Lower leg skin (tissue), 4 donors: Measurements from ENCODE around the gene SMCO1. TPM values are rescaled to one million over a fixed set of nuclear protein-coding genes. Genes with fewer than 3 reads are reported as not detected.

ENCODE experiments used
- DNase-seq, 2 donors: peaks; one replicate each; pipeline ENCODE4 v3.0.0-alpha.2; 2019; ENCODE audit warnings: low spot score in 2 of 2
- H3K4me3 ChIP-seq: fragments of 200-600 bp; sonication (generic); 2 replicates; pipeline ENCODE4 v1.5.1; 2017; ENCODE audit warnings: mild to moderate bottlenecking, low read depth; ENCODE audit not compliant: poor library complexity, severe bottlenecking
- POLR2A ChIP-seq, 2 donors: fragments of 450-650 bp; IDR thresholded peaks; one replicate each; pipeline ENCODE4 v1.6.1; 2016 to 2017; ENCODE audit warnings: antibody characterized with exemption in 2 of 2, mild to moderate bottlenecking in 1 of 2, moderate library complexity in 1 of 2
- WGBS, 2 donors: methylation state at CpG; one replicate each; pipeline ENCODE4 v1.1.5; 2018; 5-methylcytosine and 5-hydroxymethylcytosine counted together
- intact Hi-C: fragments of 100-400 bp; cut with DNase I; formaldehyde crosslinking; loops from one replicate; pipeline ENCODE4 v1.15.0; 2023; ENCODE audit warnings: low total_unique reads
- total RNA-seq, 4 donors: library from RNA; depleted of rRNA; stranded (reverse); fragments of >200 nt; gene quantifications; one replicate each; pipeline ENCODE4 v1.1.0, GENCODE V29; 2016
- TF ChIP-seq, protein P1 (sequence below), 3 donors: fragments of 450-650 bp; IDR thresholded peaks; one replicate each; pipeline ENCODE4 v1.5.1; 2016; ENCODE audit warnings: antibody characterized with exemption in 3 of 3, mild to moderate bottlenecking in 3 of 3, moderate library complexity in 2 of 3

The SMCO1 gene
- total RNA-seq, 4 donors from 2014 or later = 0.25 TPM; not detected in 3

GRCh38 chr3:196502775-196503195, 12.4 kb downstream of the SMCO1 start:
- WGBS, 2 donors = 0 to 1% methylated on average over 27 of the region's 27 CpGs

GRCh38 chr3:196501316-196502044, 13.7 kb downstream of the SMCO1 start:
- WGBS, 2 donors = 8 to 10% methylated on average over 14 of the region's 14 CpGs
- H3K4me3 ChIP-seq = peak overlapping the region; percentile 22
- DNase-seq = peak in 1 of 2 donors; percentile 72
- intact Hi-C loops = no loop called here
- no peak for TF ChIP-seq POLR2A (IDR thresholded peaks at IDR 0.05)
- TF ChIP-seq, protein P1, sequence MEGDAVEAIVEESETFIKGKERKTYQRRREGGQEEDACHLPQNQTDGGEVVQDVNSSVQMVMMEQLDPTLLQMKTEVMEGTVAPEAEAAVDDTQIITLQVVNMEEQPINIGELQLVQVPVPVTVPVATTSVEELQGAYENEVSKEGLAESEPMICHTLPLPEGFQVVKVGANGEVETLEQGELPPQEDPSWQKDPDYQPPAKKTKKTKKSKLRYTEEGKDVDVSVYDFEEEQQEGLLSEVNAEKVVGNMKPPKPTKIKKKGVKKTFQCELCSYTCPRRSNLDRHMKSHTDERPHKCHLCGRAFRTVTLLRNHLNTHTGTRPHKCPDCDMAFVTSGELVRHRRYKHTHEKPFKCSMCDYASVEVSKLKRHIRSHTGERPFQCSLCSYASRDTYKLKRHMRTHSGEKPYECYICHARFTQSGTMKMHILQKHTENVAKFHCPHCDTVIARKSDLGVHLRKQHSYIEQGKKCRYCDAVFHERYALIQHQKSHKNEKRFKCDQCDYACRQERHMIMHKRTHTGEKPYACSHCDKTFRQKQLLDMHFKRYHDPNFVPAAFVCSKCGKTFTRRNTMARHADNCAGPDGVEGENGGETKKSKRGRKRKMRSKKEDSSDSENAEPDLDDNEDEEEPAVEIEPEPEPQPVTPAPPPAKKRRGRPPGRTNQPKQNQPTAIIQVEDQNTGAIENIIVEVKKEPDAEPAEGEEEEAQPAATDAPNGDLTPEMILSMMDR (IDR thresholded peaks at IDR 0.05) = no peak

More at GRCh38 chr3:196502775-196503195, 12.4 kb downstream of the SMCO1 start:
- H3K4me3 ChIP-seq = peak overlapping the region; percentile 87
- DNase-seq = peak; percentile 55 to 89
- no peak for TF ChIP-seq POLR2A (IDR thresholded peaks at IDR 0.05)
- TF ChIP-seq, protein P1 (IDR thresholded peaks at IDR 0.05) = no peak
- intact Hi-C loops = no loop called here

DNA sequence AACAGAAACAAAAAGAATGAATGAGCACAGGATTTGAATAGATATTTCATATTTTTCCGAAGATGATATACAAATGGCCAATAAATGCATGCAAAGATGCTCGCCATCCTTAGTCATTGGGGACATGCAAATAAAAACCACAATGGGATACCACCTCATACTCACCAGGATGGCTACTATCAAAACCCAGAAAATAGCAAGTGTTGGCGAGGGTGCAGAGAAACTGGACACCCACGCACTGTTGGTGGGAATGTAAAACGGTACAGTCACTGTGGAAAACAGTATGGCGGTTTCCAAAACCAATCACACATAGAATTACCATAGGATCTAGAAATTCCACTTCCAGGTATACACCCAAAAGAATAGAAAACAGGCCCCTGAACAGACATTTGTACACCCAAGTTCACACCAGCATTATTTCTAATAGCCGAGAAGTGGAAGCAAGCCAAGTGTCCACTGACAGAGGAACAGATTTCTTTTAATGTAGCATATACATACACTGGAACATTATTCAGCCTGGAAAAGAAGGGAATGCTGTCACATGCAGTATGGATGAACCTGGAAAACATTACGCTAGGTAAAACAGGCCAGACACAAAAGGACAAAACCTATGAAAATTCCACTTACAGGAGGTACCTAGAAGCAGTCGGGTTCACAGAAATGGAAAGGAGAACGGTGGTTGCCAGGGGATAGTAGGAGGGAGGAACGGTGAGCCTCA, 15.2 kb downstream of the SMCO1 start:
- TF ChIP-seq, protein P1 (IDR thresholded peaks at IDR 0.05) = no peak
- TF ChIP-seq POLR2A (IDR thresholded peaks at IDR 0.05) = no peak
- 62 to 67% methylated on average over 11 of the region's 11 CpGs for WGBS, 2 donors
- DNase-seq = peak in 1 of 2 donors; percentile 15
- peak overlapping the region; percentile 17 for H3K4me3 ChIP-seq
- intact Hi-C loops = no loop called here

GRCh38 chr3:196499061-196499460, 16.1 kb downstream of the SMCO1 start:
- no peak overlapping the region for H3K4me3 ChIP-seq
- peak in 1 of 2 donors; percentile 26 for DNase-seq
- intact Hi-C loops = no loop called here
- TF ChIP-seq, protein P1 (IDR thresholded peaks at IDR 0.05) = no peak
- no peak for TF ChIP-seq POLR2A (IDR thresholded peaks at IDR 0.05)
- WGBS, 2 donors = 40 to 41% methylated on average over 5 of the region's 5 CpGs

- 90 to 94% methylated on average over 8 of the region's 8 CpGs for WGBS, 2 donors
- intact Hi-C loops = no loop called here
- peak in 1 of 2 donors; percentile 29 for DNase-seq
- no peak overlapping the region for H3K4me3 ChIP-seq
- TF ChIP-seq, protein P1 (IDR thresholded peaks at IDR 0.05) = no peak
- no peak for TF ChIP-seq POLR2A (IDR thresholded peaks at IDR 0.05)
Observed at GRCh38 chr3:196498297-196498696, 16.8 kb downstream of the SMCO1 start.
